HepG2 (cell line): Measurements from ENCODE around the gene SEC24A. TPM values are rescaled to one million over a fixed set of nuclear protein-coding genes. Genes with fewer than 3 reads are reported as not detected.
A peak's percentile ranks its signal among the peaks of the same experiment; 100 is the strongest.

ENCODE experiments used
- ATAC-seq: fragments of 200-7000 bp; cut with Tn5 transposase; 3 replicates; pipeline ENCODE4 v1.9.1; 2020; ENCODE audit warnings: mild to moderate bottlenecking, moderate library complexity
- BruUV-seq: library from RNA; stranded (reverse); fragments of 400-500 nt; replicated peaks from 2 replicates; lab custom pipeline; 2021; lab: Mats Ljungman, UMichigan
- CTCF ChIA-PET: fragments of 300-600 bp; formaldehyde crosslinking; extraction: SDS; loops from one replicate; lab custom pipeline; 2021; ENCODE audit warnings: low total read pairs, inconsistent platforms, low intra/inter-chr PET ratio; lab: Yijun Ruan, JAX
- POLR2A ChIA-PET: fragments of 350-600 bp; sonication (Branson Sonifier 250); formaldehyde crosslinking; loops from one replicate; lab custom pipeline; 2020; ENCODE audit warnings: antibody characterized with exemption, inconsistent platforms; lab: Yijun Ruan, JAX
- DNase-seq: peaks from one replicate; pipeline ENCODE4 v3.0.0-alpha.2; 2015; ENCODE audit warnings: low spot score
- FAIRE-seq: peaks from 3 replicates; lab custom pipeline; 2011; peaks lifted over from hg19 to GRCh38; lab: Jason Lieb, UNC
- H2AFZ ChIP-seq: one replicate; pipeline ENCODE4 v1.6.1; 2011; ENCODE audit warnings: low read length, inconsistent platforms
- H3K27ac ChIP-seq: fragments of 300-600 bp; 3 replicates; pipeline ENCODE4 v1.8.0; 2011; ENCODE audit warnings: mixed run types, mild to moderate bottlenecking, mixed read lengths, low read length, inconsistent platforms; ENCODE audit not compliant: insufficient read depth; ENCODE audit errors: extremely low read length
- H3K27me3 ChIP-seq, 2 experiments: fragments of 200-600 bp in 1 of 2; 2 replicates in 1 of 2; 3 replicates in 1 of 2; pipeline versions ENCODE4 v1.6.0 to v1.8.0; 2011; ENCODE audit warnings: low read length in 2 of 2, mild to moderate bottlenecking in 2 of 2, moderate library complexity in 2 of 2, inconsistent platforms in 1 of 2; ENCODE audit not compliant: insufficient read depth in 2 of 2, control insufficient read depth in 1 of 2
- H3K36me3 ChIP-seq, 2 experiments: fragments of 200-600 bp in 1 of 2; replicated peaks in 1 of 2; 2 replicates in 1 of 2; 3 replicates in 1 of 2; pipeline versions ENCODE4 v1.5.1 to v1.8.0; 2011; ENCODE audit warnings: low read length in 2 of 2, inconsistent platforms in 1 of 2; ENCODE audit not compliant: insufficient read depth in 2 of 2, control insufficient read depth in 1 of 2
- H3K4me1 ChIP-seq: 2 replicates; pipeline ENCODE4 v1.5.1; 2012; ENCODE audit warnings: low read length, inconsistent platforms; ENCODE audit not compliant: insufficient read depth
- H3K4me2 ChIP-seq: 2 replicates; pipeline ENCODE4 v1.6.0; 2011; ENCODE audit warnings: low read depth, low read length, inconsistent platforms
- H3K4me3 ChIP-seq, 3 experiments: fragments of 200-600 bp in 1 of 3; sonication (generic), shearing (Covaris generic) in 1 of 3; replicated peaks in 1 of 3; 2 replicates each; pipeline ENCODE4 v1.5.1; 2011 to 2016; ENCODE audit warnings: low read length in 3 of 3, inconsistent platforms in 2 of 3, low read depth in 2 of 3, mild to moderate bottlenecking in 2 of 3, control low read depth in 1 of 3, mixed read lengths in 1 of 3; ENCODE audit not compliant: insufficient read depth in 1 of 3
- H3K79me2 ChIP-seq: one replicate; pipeline ENCODE4 v1.6.1; 2011; ENCODE audit warnings: low read length, inconsistent platforms; ENCODE audit not compliant: insufficient read depth
- H3K9ac ChIP-seq: 2 replicates; pipeline ENCODE4 v1.6.0; 2011; ENCODE audit warnings: mild to moderate bottlenecking, low read depth, low read length, inconsistent platforms; ENCODE audit not compliant: insufficient read depth
- H3K9me3 ChIP-seq: 2 replicates; pipeline ENCODE4 v1.5.1; 2012; ENCODE audit warnings: mild to moderate bottlenecking, low read length
- H4K20me1 ChIP-seq: 2 replicates; pipeline ENCODE4 v1.6.0; 2011; ENCODE audit warnings: inconsistent platforms, mild to moderate bottlenecking, low read length, moderate library complexity; ENCODE audit not compliant: insufficient read depth
- ZBTB33 ChIP-seq: sonication (generic); formaldehyde crosslinking; IDR thresholded peaks from 2 replicates; pipeline ENCODE4 v1.4.0; 2020; ENCODE audit warnings: missing genetic modification reagents
- ZNF143 ChIP-seq: sonication (generic); formaldehyde crosslinking; IDR thresholded peaks from 2 replicates; pipeline ENCODE4 v1.4.0; 2020; ENCODE audit warnings: missing genetic modification reagents
- ZNF547 ChIP-seq: sonication (generic); formaldehyde crosslinking; IDR thresholded peaks from 2 replicates; pipeline ENCODE4 v1.5.1; 2020; ENCODE audit warnings: mild to moderate bottlenecking, missing genetic modification reagents
- ZNF607 ChIP-seq: sonication (generic); formaldehyde crosslinking; IDR thresholded peaks from 2 replicates; pipeline ENCODE4 v1.5.1; 2020; ENCODE audit warnings: missing genetic modification reagents, mild to moderate bottlenecking, borderline replicate concordance
- ZNF768 ChIP-seq: sonication (generic); formaldehyde crosslinking; IDR thresholded peaks from 2 replicates; pipeline ENCODE4 v1.4.0; 2020; ENCODE audit warnings: missing genetic modification reagents
- WGBS: methylation state at CpG from one replicate; pipeline ENCODE4 v1.1.6; 2017; ENCODE audit warnings: low lambda C conversion rate; 5-methylcytosine and 5-hydroxymethylcytosine counted together
- in situ Hi-C: cut with HindIII; loops from 2 replicates; pipeline ENCODE4 v1.10.0; 2017; ENCODE audit warnings: low pct_unique_long_range_greater_than_20kb; ENCODE audit not compliant: extremely low pct_ligation_motif_present
- intact Hi-C: fragments of 100-400 bp; cut with micrococcal nuclease; formaldehyde crosslinking; loops from one replicate; pipeline ENCODE4 v1.10.0; 2022; ENCODE audit not compliant: unreplicated experiment
- polyA plus RNA-seq, 8 experiments: library from polyadenylated mRNA; depleted of rRNA in 3 of 8; stranded (reverse) in 7 of 8; unstranded in 1 of 8; fragments of >200 nt; fragmentation: Illumina TruSeq in 4 of 8; extraction: Trizol in 4 of 8; gene quantifications; 2 replicates each; pipeline versions ENCODE4 v1.2.1 to v1.2.3, GENCODE V29; 2011 to 2016; ENCODE audit warnings: low read depth in 4 of 8, missing spikeins in 1 of 8, mixed read lengths in 1 of 8; ENCODE audit not compliant: insufficient read depth in 1 of 8
- total RNA-seq, 5 experiments: library from RNA; depleted of rRNA; stranded (reverse); fragments of >200 nt; fragmentation: Illumina TruSeq; extraction: Trizol; gene quantifications; 2 replicates each; pipeline ENCODE4 v1.2.3, GENCODE V29; 2016; ENCODE audit warnings: low read depth in 1 of 5

SEC24A gene
- total and polyA plus RNA-seq, 2 of the 13 experiments (the other 11 are each of a cell fraction or from before 2014, with no cell fraction given), result 30.5 to 56.8 TPM

- H3K4me2 ChIP-seq, result no peak overlapping the region
- H3K9me3 ChIP-seq, result no peaks in the 10 kb centered on the region
- peaks cover 0 to 7% of the 10 kb centered on the region in 2 experiments; a peak in 2 of 5 replicates for H3K36me3 ChIP-seq
- no peak overlapping the region for H3K4me3 ChIP-seq
- FAIRE-seq, result no peak
- CTCF ChIA-PET, result no interaction called here
- peaks cover 22% of the 10 kb centered on the region for H3K79me2 ChIP-seq
- in situ Hi-C loops, result no loop called here
- TF ChIP-seq ZNF607 (CRISPR knock-in tag), result no peak
- TF ChIP-seq ZNF143 (CRISPR knock-in tag), result no peak
- 0 out of 2 replicates have a peak, but pooled peaks have one; percentile 16 for TF ChIP-seq ZBTB33 (CRISPR knock-in tag)
- TF ChIP-seq, all 625 proteins: peak for 1
- H3K27ac ChIP-seq, result no peak overlapping the region
- POLR2A ChIA-PET, result interaction anchor here (2.1 kb wide), 1 partner anchor 17 kb away, joined by 6 read pairs; the partner anchor contains the start of gene DDX46
- DNase-seq, result no peak
- 94% methylated on average over 11 of the region's 11 CpGs for WGBS
- H3K9ac ChIP-seq, result no peak overlapping the region
- intact Hi-C loops, result no loop called here
- peaks cover 2% of the 10 kb centered on the region; the same call in 1 of the 2 replicates for H4K20me1 ChIP-seq
- peaks cover 34% of the 10 kb centered on the region for H3K4me1 ChIP-seq
- ATAC-seq, result no peak
- H3K27me3 ChIP-seq, result no peaks in the 10 kb centered on the region; a peak in 1 of 5 replicates
- no peak overlapping the region for H2AFZ ChIP-seq
- BruUV-seq, result no TSS peak
These were observed 92.5 kb downstream of the SEC24A start for GRCh38 chr5:134741052-134741451.

GRCh38 chr5:134742134-134742533 is 93.5 kb downstream of the SEC24A start:
- no peak overlapping the region for H2AFZ ChIP-seq
- peaks cover 22% of the 10 kb centered on the region for H3K79me2 ChIP-seq
- DNase-seq (no peak), ATAC-seq (no peak), FAIRE-seq (no peak)
- peak; percentile 33; the same call in 1 of the 2 replicates for TF ChIP-seq ZNF768 (CRISPR knock-in tag)
- TF ChIP-seq ZNF547, result no peak
- no peaks in the 10 kb centered on the region; a peak in 1 of 5 replicates for H3K27me3 ChIP-seq
- no peak overlapping the region for H3K4me2 ChIP-seq
- H3K27ac ChIP-seq, result no peak overlapping the region
- peaks cover 2% of the 10 kb centered on the region; the same call in 1 of the 2 replicates for H4K20me1 ChIP-seq
- peaks cover 31% of the 10 kb centered on the region for H3K4me1 ChIP-seq
- BruUV-seq, result no TSS peak
- 94% methylated on average over 2 of the region's 2 CpGs for WGBS
- H3K9me3 ChIP-seq, result no peaks in the 10 kb centered on the region
- intact Hi-C loops (no loop called here), in situ Hi-C loops (no loop called here)
- POLR2A ChIA-PET, result no interaction called here
- CTCF ChIA-PET, result no interaction called here
- peaks cover 0 to 7% of the 10 kb centered on the region in 2 experiments; a peak in 2 of 5 replicates for H3K36me3 ChIP-seq
- H3K9ac ChIP-seq, result no peak overlapping the region
- H3K4me3 ChIP-seq, result no peak overlapping the region
